SH-SY5Y (cell line): ENCODE results near the gene MOB3B.

Experiments
- GATA2 ChIP-seq: IDR thresholded peaks from 2 replicates; pipeline ENCODE4 v1.6.1; 2011; ENCODE audit warnings: mild to moderate bottlenecking, low read depth, low read length
- GATA3 ChIP-seq: IDR thresholded peaks from 2 replicates; pipeline ENCODE4 v1.6.1; 2011; ENCODE audit warnings: low read depth, mild to moderate bottlenecking, low read length, moderate library complexity

DNA sequence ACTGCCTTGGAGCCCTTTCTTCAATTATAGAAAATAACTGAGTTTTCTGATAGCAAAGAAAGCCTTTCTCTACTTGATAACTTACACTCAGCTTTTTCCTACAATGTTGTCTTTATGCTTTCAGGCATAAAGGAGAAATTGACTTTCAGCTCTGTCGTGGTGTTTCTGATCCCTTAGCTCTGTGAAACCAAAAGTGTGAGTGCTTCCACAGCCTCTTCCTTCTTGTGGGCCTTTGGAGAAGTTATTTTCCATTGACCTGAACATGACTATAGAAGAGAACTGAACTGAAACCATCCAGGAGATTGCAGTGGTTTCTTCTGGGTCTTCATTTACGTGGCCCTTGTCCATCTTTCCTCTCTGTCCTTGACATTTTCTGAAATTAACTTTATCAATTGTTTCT lies 173.2 kb downstream of the MOB3B start:
- no peak for TF ChIP-seq GATA3
- TF ChIP-seq GATA2: no peak
